A549 (cell line): ENCODE measurements around the gene CENATAC. TPM values are rescaled to one million over a fixed set of nuclear protein-coding genes. Genes with fewer than 3 reads are reported as not detected.

Experiments
- ATAC-seq, 2 experiments: fragments of 200-7000 bp in 1 of 2; fragments of >200 bp in 1 of 2; cut with Nextera tagmentation in 1 of 2; cut with Tn5 transposase in 1 of 2; 3 replicates each; pipeline versions ENCODE4 v1.8.0 to v1.9.1; 2018 to 2020; ENCODE audit warnings: mild to moderate bottlenecking in 1 of 2, moderate library complexity in 1 of 2
- CTCF ChIA-PET: fragments of 300-600 bp; sonication (Branson Sonifier 250); formaldehyde crosslinking; extraction: SDS; loops from one replicate; lab custom pipeline; 2021; ENCODE audit warnings: antibody characterized with exemption, inconsistent platforms; lab: Yijun Ruan, JAX
- POLR2A ChIA-PET: fragments of 350-600 bp; formaldehyde crosslinking; extraction: SDS; loops from one replicate; lab custom pipeline; 2021; ENCODE audit warnings: antibody characterized with exemption, inconsistent platforms; lab: Yijun Ruan, JAX
- DNase-seq, 2 experiments: peaks; one replicate each; pipeline versions ENCODE4 v3.0.0 to v3.0.0-alpha.2; 2011 to 2016; ENCODE audit warnings: low read depth in 1 of 2, low spot score in 1 of 2
- FAIRE-seq: peaks from 2 replicates; lab custom pipeline; 2011; peaks lifted over from hg19 to GRCh38; lab: Jason Lieb, UNC
- H3K27ac ChIP-seq, 2 experiments: fragments of >200 bp; sonication (Bioruptor Twin); formaldehyde crosslinking; 3 replicates each; pipeline ENCODE4 v1.5.1; 2016 to 2017
- H3K4me1 ChIP-seq: fragments of >200 bp; sonication (Bioruptor Twin); formaldehyde crosslinking; 3 replicates; pipeline ENCODE4 v1.6.1; 2016
- H3K4me2 ChIP-seq: fragments of >200 bp; sonication (Bioruptor Twin); formaldehyde crosslinking; 3 replicates; pipeline ENCODE4 v1.6.1; 2016
- H3K4me3 ChIP-seq: fragments of >200 bp; sonication (Bioruptor Twin); formaldehyde crosslinking; 3 replicates; pipeline ENCODE4 v1.5.1; 2016
- H3K9me3 ChIP-seq: fragments of >200 bp; sonication (Bioruptor Twin); formaldehyde crosslinking; 3 replicates; pipeline ENCODE4 v1.6.1; 2016
- BHLHE40 ChIP-seq: IDR thresholded peaks from 2 replicates; pipeline ENCODE4 v1.6.1; 2012; ENCODE audit warnings: low read depth, low read length, inconsistent platforms
- CEBPB ChIP-seq, 2 experiments: fragments of >200 bp in 1 of 2; sonication (Bioruptor Twin) in 1 of 2; formaldehyde crosslinking in 1 of 2; IDR thresholded peaks; 2 replicates each; pipeline ENCODE4 v1.6.1; 2012 to 2016
- EHF ChIP-seq: fragments of 250-450 bp; sonication (Bioruptor Pico); IDR thresholded peaks from 2 replicates; pipeline ENCODE4 v1.5.0; 2020; ENCODE audit warnings: mild to moderate bottlenecking
- HDAC2 ChIP-seq: fragments of 200-600 bp; sonication (generic); IDR thresholded peaks from 2 replicates; pipeline ENCODE4 v1.6.1; 2016
- HOXB5 ChIP-seq: fragments of 250-450 bp; sonication (Bioruptor Pico); IDR thresholded peaks from 2 replicates; pipeline ENCODE4 v1.5.0; 2020; ENCODE audit warnings: mild to moderate bottlenecking, moderate library complexity
- JUNB ChIP-seq: fragments of >200 bp; sonication (Bioruptor Twin); formaldehyde crosslinking; IDR thresholded peaks from 2 replicates; pipeline ENCODE4 v1.6.1; 2016
- KDM5A ChIP-seq: fragments of 200-600 bp; sonication (generic); IDR thresholded peaks from 2 replicates; pipeline ENCODE4 v1.6.1; 2016; ENCODE audit warnings: antibody characterized with exemption, mild to moderate bottlenecking
- NFE2L2 ChIP-seq: fragments of 150-350 bp; conservative IDR thresholded peaks from 2 replicates; pipeline ENCODE4 v1.6.1; 2014; ENCODE audit warnings: low read length
- NR3C1 ChIP-seq: fragments of >200 bp; sonication (Bioruptor Twin); formaldehyde crosslinking; IDR thresholded peaks from 3 replicates; pipeline ENCODE4 v1.6.1; 2017
- PHF8 ChIP-seq: fragments of 200-600 bp; sonication (generic); IDR thresholded peaks from 2 replicates; pipeline ENCODE4 v1.6.1; 2016; ENCODE audit warnings: low read depth, mild to moderate bottlenecking, antibody characterized with exemption, moderate library complexity, borderline replicate concordance
- POLR2A ChIP-seq: IDR thresholded peaks from 2 replicates; pipeline ENCODE4 v1.6.1; 2012; ENCODE audit warnings: mild to moderate bottlenecking, low read length
- RAD21 ChIP-seq, 2 experiments: fragments of >200 bp in 1 of 2; sonication (Bioruptor Twin) in 1 of 2; formaldehyde crosslinking in 1 of 2; IDR thresholded peaks in 1 of 2; conservative IDR thresholded peaks in 1 of 2; 2 replicates in 1 of 2; 3 replicates in 1 of 2; pipeline ENCODE4 v1.6.1; 2012 to 2018; ENCODE audit warnings: inconsistent platforms in 1 of 2
- RFX5 ChIP-seq: fragments of 450-650 bp; IDR thresholded peaks from 2 replicates; pipeline ENCODE4 v1.7.1; 2014; ENCODE audit warnings: antibody characterized with exemption, mild to moderate bottlenecking, moderate library complexity
- RNF2 ChIP-seq: fragments of 200-600 bp; sonication (generic); IDR thresholded peaks from 2 replicates; pipeline ENCODE4 v1.6.1; 2016; ENCODE audit warnings: low read depth, mild to moderate bottlenecking, antibody characterized with exemption, moderate library complexity, borderline replicate concordance
- TFCP2L1 ChIP-seq: fragments of 250-450 bp; sonication (Bioruptor Pico); IDR thresholded peaks from 2 replicates; pipeline ENCODE4 v1.5.0; 2021; ENCODE audit warnings: mild to moderate bottlenecking
- ZNF302 ChIP-seq: fragments of 250-450 bp; sonication (Bioruptor Pico); IDR thresholded peaks from 2 replicates; pipeline ENCODE4 v1.9.0; 2021; ENCODE audit warnings: inconsistent platforms, mild to moderate bottlenecking, moderate library complexity
- WGBS: methylation state at CpG from one replicate; pipeline ENCODE4 v1.1.6; 2017; ENCODE audit errors: missing lambda C conversion rate; 5-methylcytosine and 5-hydroxymethylcytosine counted together
- polyA plus RNA-seq, 4 experiments: library from polyadenylated mRNA; depleted of rRNA in 3 of 4; stranded (reverse); fragments of >200 nt; fragmentation: RNase III in 1 of 4; extraction: RNeasy Plus Mini Kit Qiagen cat#74134 plus additional on column Dnase treatment in 1 of 4; gene quantifications; 2 replicates in 3 of 4; 3 replicates in 1 of 4; pipeline ENCODE4 v1.2.3, GENCODE V29; 2011 to 2017
- TF ChIP-seq, protein P1 (sequence below): fragments of 450-650 bp; IDR thresholded peaks from 2 replicates; pipeline ENCODE4 v1.6.1; 2014; ENCODE audit warnings: antibody characterized with exemption
- TF ChIP-seq, protein P2 (sequence below): fragments of >200 bp; sonication (Bioruptor Twin); formaldehyde crosslinking; IDR thresholded peaks from 3 replicates; pipeline ENCODE4 v1.5.1; 2016
- TF ChIP-seq, protein P3 (sequence below): fragments of 250-450 bp; sonication (Bioruptor Pico); IDR thresholded peaks from 2 replicates; pipeline ENCODE4 v1.5.0; 2021; ENCODE audit warnings: mild to moderate bottlenecking, moderate library complexity, borderline replicate concordance
- TF ChIP-seq, protein P4 (sequence below): fragments of 150-350 bp; IDR thresholded peaks from 2 replicates; pipeline ENCODE4 v1.6.1; 2014; ENCODE audit warnings: low read depth, mild to moderate bottlenecking, low read length

Gene CENATAC
- polyA plus RNA-seq, 2 of the 4 experiments (the other 2 are of a cell fraction): 11.1 to 20.2 TPM

- DNase-seq: no peak
- H3K27ac ChIP-seq: no peak overlapping the region
- no peak overlapping the region for H3K4me3 ChIP-seq
- no peaks in the 10 kb centered on the region for H3K9me3 ChIP-seq
- FAIRE-seq: no peak
- TF ChIP-seq RFX5: no peak
- TF ChIP-seq JUNB: no peak
- no peak for ATAC-seq
- CTCF ChIA-PET: no interaction called here
- no peak overlapping the region for H3K4me2 ChIP-seq
- no peaks in the 10 kb centered on the region for H3K4me1 ChIP-seq
- POLR2A ChIA-PET: no interaction called here
- WGBS: 64% methylated on average over 15 of the region's 15 CpGs
Observed at GRCh38 chr11:118975771-118976709, 21.9 kb upstream of the CENATAC start.

DNA sequence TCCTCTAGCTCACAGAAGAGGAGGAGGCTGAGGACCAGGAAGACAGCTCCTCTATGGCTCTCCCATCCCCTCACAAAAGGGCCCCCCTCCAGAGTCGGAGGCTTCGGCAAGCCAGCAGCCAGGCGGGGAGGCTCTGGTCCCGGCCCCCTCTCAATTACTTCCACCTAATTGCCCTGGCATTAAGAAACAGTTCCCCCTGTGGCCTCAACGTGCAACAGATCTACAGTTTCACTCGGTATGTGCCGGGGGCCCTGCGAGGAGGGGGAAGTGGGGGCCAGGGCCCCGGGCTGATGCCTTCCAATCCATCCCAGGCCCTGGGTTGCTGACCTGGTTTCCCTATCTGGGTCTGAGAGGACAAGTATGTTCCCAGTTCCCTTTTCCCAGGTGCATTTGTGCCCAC lies 18.5 kb upstream of the CENATAC start:
- WGBS: 57% methylated on average over 8 of the region's 9 CpGs
- ChIA-PET POLR2A (no interaction called here), CTCF (no interaction called here)
- H3K27ac ChIP-seq: no peak overlapping the region
- FAIRE-seq: no peak
- H3K9me3 ChIP-seq: no peaks in the 10 kb centered on the region
- no peak for DNase-seq
- H3K4me1 ChIP-seq: no peaks in the 10 kb centered on the region
- no peak overlapping the region for H3K4me2 ChIP-seq
- no peak overlapping the region for H3K4me3 ChIP-seq
- no peak for ATAC-seq
- TF ChIP-seq, protein P1, sequence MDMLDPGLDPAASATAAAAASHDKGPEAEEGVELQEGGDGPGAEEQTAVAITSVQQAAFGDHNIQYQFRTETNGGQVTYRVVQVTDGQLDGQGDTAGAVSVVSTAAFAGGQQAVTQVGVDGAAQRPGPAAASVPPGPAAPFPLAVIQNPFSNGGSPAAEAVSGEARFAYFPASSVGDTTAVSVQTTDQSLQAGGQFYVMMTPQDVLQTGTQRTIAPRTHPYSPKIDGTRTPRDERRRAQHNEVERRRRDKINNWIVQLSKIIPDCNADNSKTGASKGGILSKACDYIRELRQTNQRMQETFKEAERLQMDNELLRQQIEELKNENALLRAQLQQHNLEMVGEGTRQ: no peak
- no peak for TF ChIP-seq RNF2
- TF ChIP-seq, protein P2, sequence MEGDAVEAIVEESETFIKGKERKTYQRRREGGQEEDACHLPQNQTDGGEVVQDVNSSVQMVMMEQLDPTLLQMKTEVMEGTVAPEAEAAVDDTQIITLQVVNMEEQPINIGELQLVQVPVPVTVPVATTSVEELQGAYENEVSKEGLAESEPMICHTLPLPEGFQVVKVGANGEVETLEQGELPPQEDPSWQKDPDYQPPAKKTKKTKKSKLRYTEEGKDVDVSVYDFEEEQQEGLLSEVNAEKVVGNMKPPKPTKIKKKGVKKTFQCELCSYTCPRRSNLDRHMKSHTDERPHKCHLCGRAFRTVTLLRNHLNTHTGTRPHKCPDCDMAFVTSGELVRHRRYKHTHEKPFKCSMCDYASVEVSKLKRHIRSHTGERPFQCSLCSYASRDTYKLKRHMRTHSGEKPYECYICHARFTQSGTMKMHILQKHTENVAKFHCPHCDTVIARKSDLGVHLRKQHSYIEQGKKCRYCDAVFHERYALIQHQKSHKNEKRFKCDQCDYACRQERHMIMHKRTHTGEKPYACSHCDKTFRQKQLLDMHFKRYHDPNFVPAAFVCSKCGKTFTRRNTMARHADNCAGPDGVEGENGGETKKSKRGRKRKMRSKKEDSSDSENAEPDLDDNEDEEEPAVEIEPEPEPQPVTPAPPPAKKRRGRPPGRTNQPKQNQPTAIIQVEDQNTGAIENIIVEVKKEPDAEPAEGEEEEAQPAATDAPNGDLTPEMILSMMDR: no peak
- no peak for TF ChIP-seq HDAC2
- no peak for TF ChIP-seq RFX5
- no peak for TF ChIP-seq ZNF302 (CRISPR knock-in tag)
- no peak for TF ChIP-seq BHLHE40
- TF ChIP-seq POLR2A: no peak
- TF ChIP-seq RAD21 (conservative IDR thresholded peaks at IDR 0.05 in 1 of 2, IDR thresholded peaks at IDR 0.05 in 1 of 2): no peak
- TF ChIP-seq NFE2L2: no peak
- no peak for TF ChIP-seq EHF (CRISPR knock-in tag)
- no peak for TF ChIP-seq TFCP2L1 (CRISPR knock-in tag)
- no peak for TF ChIP-seq PHF8
- TF ChIP-seq NR3C1: no peak
- TF ChIP-seq, protein P3, sequence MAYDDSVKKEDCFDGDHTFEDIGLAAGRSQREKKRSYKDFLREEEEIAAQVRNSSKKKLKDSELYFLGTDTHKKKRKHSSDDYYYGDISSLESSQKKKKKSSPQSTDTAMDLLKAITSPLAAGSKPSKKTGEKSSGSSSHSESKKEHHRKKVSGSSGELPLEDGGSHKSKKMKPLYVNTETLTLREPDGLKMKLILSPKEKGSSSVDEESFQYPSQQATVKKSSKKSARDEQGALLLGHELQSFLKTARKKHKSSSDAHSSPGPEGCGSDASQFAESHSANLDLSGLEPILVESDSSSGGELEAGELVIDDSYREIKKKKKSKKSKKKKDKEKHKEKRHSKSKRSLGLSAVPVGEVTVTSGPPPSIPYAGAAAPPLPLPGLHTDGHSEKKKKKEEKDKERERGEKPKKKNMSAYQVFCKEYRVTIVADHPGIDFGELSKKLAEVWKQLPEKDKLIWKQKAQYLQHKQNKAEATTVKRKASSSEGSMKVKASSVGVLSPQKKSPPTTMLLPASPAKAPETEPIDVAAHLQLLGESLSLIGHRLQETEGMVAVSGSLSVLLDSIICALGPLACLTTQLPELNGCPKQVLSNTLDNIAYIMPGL (CRISPR knock-in tag): no peak
- no peak for TF ChIP-seq CEBPB (IDR thresholded peaks at IDR 0.05)
- TF ChIP-seq KDM5A: no peak
- no peak for TF ChIP-seq HOXB5
- TF ChIP-seq, protein P4, sequence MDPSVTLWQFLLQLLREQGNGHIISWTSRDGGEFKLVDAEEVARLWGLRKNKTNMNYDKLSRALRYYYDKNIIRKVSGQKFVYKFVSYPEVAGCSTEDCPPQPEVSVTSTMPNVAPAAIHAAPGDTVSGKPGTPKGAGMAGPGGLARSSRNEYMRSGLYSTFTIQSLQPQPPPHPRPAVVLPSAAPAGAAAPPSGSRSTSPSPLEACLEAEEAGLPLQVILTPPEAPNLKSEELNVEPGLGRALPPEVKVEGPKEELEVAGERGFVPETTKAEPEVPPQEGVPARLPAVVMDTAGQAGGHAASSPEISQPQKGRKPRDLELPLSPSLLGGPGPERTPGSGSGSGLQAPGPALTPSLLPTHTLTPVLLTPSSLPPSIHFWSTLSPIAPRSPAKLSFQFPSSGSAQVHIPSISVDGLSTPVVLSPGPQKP: no peak
